HL-60 (cell line): ENCODE data around the gene KAZN.

Experiments used
- DNase-seq, 2 experiments: peaks; one replicate each; pipeline ENCODE4 v3.0.0-alpha.2; 2010 to 2020; ENCODE audit warnings: low read depth in 1 of 2, low spot score in 1 of 2
- H3K27ac ChIP-seq: fragments of 250-450 bp; sonication (Bioruptor Pico); replicated peaks from 2 replicates; pipeline ENCODE4 v1.5.1; 2020; ENCODE audit warnings: mild to moderate bottlenecking, moderate library complexity
- H3K27me3 ChIP-seq: fragments of 250-450 bp; sonication (Bioruptor Pico); 2 replicates; pipeline ENCODE4 v1.5.1; 2021; ENCODE audit warnings: mild to moderate bottlenecking, moderate library complexity; ENCODE audit not compliant: insufficient read depth, poor library complexity, severe bottlenecking
- H3K4me3 ChIP-seq: replicated peaks from 2 replicates; pipeline ENCODE4 v1.5.1; 2011; ENCODE audit warnings: mild to moderate bottlenecking, control low read depth, low read length; ENCODE audit not compliant: insufficient read depth
- CTCF ChIP-seq: IDR thresholded peaks from one replicate; pipeline ENCODE4 v1.5.1; 2011; ENCODE audit warnings: low read length, control low read depth, inconsistent platforms; ENCODE audit not compliant: insufficient read depth
- GABPA ChIP-seq: IDR thresholded peaks from 2 replicates; pipeline ENCODE4 v1.6.1; 2012; ENCODE audit warnings: low read depth
- POLR2AphosphoS5 ChIP-seq: IDR thresholded peaks from 2 replicates; pipeline ENCODE4 v1.6.1; 2012; ENCODE audit warnings: low read depth
- SPI1 ChIP-seq: IDR thresholded peaks from 2 replicates; pipeline ENCODE4 v1.6.1; 2012; ENCODE audit warnings: low read depth, mild to moderate bottlenecking, borderline replicate concordance
- TF ChIP-seq, protein P1 (sequence below): IDR thresholded peaks from 2 replicates; pipeline ENCODE4 v1.6.1; 2012; ENCODE audit warnings: low read depth; ENCODE audit not compliant: insufficient replicate concordance

The KAZN gene

DNA sequence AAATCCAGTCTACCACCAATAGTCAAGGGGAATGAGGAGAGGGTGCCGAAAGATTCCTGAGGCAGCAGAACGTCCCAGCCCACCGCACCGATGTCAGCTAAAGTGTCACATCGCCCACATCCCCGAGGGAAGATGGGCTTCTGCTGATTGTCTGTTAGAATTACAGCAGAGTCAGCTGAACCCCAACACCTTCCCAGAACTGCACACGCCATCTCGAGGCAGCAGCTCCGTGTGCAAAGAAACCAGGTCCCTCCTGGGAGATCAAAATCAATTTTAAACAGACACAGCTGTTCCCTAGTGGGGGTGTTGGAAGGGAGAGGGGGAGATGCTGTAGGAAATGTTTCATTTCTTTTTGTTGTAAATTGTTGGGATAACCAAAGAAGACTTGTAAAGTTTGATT, 12.8 kb upstream of the KAZN start:
- DNase-seq, result no peak
- no peak overlapping the region for H3K27ac ChIP-seq
- no peak for TF ChIP-seq CTCF
- TF ChIP-seq, protein P1, sequence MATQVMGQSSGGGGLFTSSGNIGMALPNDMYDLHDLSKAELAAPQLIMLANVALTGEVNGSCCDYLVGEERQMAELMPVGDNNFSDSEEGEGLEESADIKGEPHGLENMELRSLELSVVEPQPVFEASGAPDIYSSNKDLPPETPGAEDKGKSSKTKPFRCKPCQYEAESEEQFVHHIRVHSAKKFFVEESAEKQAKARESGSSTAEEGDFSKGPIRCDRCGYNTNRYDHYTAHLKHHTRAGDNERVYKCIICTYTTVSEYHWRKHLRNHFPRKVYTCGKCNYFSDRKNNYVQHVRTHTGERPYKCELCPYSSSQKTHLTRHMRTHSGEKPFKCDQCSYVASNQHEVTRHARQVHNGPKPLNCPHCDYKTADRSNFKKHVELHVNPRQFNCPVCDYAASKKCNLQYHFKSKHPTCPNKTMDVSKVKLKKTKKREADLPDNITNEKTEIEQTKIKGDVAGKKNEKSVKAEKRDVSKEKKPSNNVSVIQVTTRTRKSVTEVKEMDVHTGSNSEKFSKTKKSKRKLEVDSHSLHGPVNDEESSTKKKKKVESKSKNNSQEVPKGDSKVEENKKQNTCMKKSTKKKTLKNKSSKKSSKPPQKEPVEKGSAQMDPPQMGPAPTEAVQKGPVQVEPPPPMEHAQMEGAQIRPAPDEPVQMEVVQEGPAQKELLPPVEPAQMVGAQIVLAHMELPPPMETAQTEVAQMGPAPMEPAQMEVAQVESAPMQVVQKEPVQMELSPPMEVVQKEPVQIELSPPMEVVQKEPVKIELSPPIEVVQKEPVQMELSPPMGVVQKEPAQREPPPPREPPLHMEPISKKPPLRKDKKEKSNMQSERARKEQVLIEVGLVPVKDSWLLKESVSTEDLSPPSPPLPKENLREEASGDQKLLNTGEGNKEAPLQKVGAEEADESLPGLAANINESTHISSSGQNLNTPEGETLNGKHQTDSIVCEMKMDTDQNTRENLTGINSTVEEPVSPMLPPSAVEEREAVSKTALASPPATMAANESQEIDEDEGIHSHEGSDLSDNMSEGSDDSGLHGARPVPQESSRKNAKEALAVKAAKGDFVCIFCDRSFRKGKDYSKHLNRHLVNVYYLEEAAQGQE, result no peak
- no peak for TF ChIP-seq SPI1
- no peak for TF ChIP-seq GABPA
- no peak overlapping the region for H3K4me3 ChIP-seq
- H3K27me3 ChIP-seq, result no peaks in the 10 kb centered on the region

GRCh38 chr1:14590411-14591180, 7.9 kb upstream of the KAZN start:
- Histone ChIP-seq H3K27me3 (no peaks in the 10 kb centered on the region), H3K27ac (no peak overlapping the region), H3K4me3 (no peak overlapping the region)
- no peak for TF ChIP-seq GABPA
- TF ChIP-seq, protein P1, result no peak
- TF ChIP-seq POLR2AphosphoS5, result no peak
- no peak for TF ChIP-seq SPI1
- TF ChIP-seq CTCF, result no peak
- DNase-seq, result no peak

DNA sequence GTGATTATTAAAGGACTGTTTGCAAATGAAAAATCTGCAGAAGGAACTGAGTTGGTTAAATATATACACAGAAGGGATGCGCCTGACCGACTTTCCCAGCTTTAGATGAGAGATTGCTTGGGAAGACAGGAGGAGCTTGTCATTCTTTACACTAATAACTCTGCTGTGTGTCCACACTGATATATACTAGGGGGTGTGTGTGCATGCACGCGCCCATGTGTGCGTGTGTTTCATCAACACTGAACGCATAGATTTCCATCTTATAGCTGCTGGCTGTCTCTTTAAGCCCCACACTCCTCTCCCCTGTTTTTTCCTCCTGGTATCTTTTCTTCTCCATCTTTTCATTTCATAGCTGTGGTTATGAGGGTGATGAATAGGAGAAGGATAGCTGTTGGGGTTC, 6.9 kb upstream of the KAZN start:
- TF ChIP-seq POLR2AphosphoS5 (no peak), SPI1 (no peak)
- H3K4me3 ChIP-seq, result no peak overlapping the region
- H3K27ac ChIP-seq, result no peak overlapping the region
- no peak for DNase-seq
- H3K27me3 ChIP-seq, result no peaks in the 10 kb centered on the region

GRCh38 chr1:14592004-14592631, 6.4 kb upstream of the KAZN start:
- TF ChIP-seq POLR2AphosphoS5, result no peak
- no peak for TF ChIP-seq CTCF
- H3K27ac ChIP-seq, result no peak overlapping the region
- no peak for DNase-seq
- no peak overlapping the region for H3K4me3 ChIP-seq
- peaks cover 2% of the 10 kb centered on the region for H3K27me3 ChIP-seq
